Posterior cingulate gyrus (tissue), 11 donors: ENCODE measurements around the gene PTPRN.
"Not testable (repeated sequence)": the region's sequence is repeated elsewhere in the genome, so short reads cannot be mapped to it uniquely, and the experiment has no call there.

Experiments
- DNase-seq, 10 donors: peaks; one replicate each; pipeline versions ENCODE4 v3.0.0 to v3.0.0-alpha.2; 2020 to 2021; ENCODE audit warnings: mixed read lengths in 3 of 10
- intact Hi-C: fragments of 100-400 bp; cut with DNase I; formaldehyde crosslinking; loops from one replicate; pipeline ENCODE4 v1.15.1; 2023

Gene PTPRN

GRCh38 chr2:219289537-219290361 is 19.5 kb downstream of the PTPRN start:
- intact Hi-C loops, result no loop called here
- DNase-seq, result peak; percentile 68 to 98 (median 86)

GRCh38 chr2:219289195-219289536 is 20.0 kb downstream of the PTPRN start:
- no peak for DNase-seq
- intact Hi-C loops, result no loop called here

DNA sequence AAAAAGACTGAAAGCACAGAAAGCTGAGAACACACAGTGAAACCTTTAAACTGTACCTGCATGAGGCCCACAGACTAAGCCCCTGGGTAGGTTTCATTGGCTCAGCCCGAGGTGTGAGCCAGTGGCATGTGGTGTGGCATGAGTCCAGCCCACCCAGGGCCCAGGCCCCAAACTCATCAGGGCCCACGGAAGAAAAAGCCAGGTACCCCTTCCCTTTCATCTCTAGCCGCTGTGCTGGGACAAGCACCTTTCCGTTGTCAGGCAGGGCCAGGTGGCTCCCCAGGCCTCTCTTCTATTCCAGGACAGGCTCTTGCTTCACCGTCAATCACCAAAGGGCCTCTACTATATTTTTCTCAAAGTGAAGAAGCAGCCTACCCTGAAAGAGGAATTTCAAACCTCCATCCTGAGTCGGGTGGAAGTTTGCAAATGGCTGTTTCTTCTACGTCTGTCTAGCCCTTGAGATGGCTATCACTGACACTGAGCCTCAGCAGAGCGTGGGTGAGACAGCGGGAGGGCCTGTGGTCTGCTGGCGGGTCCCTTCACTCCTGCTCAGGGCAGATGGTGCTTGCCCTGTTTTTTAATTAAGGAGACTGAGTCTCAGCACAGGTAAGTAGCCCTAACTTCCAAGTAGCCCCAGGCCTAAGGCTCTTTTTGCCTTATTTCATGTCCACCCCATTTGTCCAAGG is 21.5 kb downstream of the PTPRN start:
- peak in 1 of 10 donors; percentile 62 for DNase-seq
- intact Hi-C loops, result no loop called here

- DNase-seq, intact Hi-C loops: not testable (repeated sequence)
Observed at GRCh38 chr2:219287116-219287440, 22.1 kb downstream of the PTPRN start.

GRCh38 chr2:219286436-219287115 is 22.6 kb downstream of the PTPRN start:
- intact Hi-C loops, result no loop called here
- peak in 4 of 10 donors; percentile 51 to 94 (median 70) for DNase-seq

GRCh38 chr2:219285894-219286425 is 23.2 kb downstream of the PTPRN start:
- intact Hi-C loops, result no loop called here
- peak in 8 of 10 donors; percentile 55 to 96 (median 81) for DNase-seq

- peak in 1 of 10 donors; percentile 74 for DNase-seq
- intact Hi-C loops, result no loop called here
Observed at GRCh38 chr2:219285373-219285735, 23.8 kb downstream of the PTPRN start.

- intact Hi-C loops, result no loop called here
- peak in 1 of 10 donors; percentile 81 for DNase-seq
Observed at GRCh38 chr2:219284501-219285372, 24.5 kb downstream of the PTPRN start.

GRCh38 chr2:219282943-219283581 is 26.1 kb downstream of the PTPRN start:
- DNase-seq, result peak in 3 of 10 donors; percentile 70 to 92 (median 89)
- intact Hi-C loops, result no loop called here

GRCh38 chr2:219282375-219282774 is 26.8 kb downstream of the PTPRN start:
- DNase-seq, result peak in 3 of 10 donors; percentile 47 to 88 (median 60)
- intact Hi-C loops, result no loop called here

DNA sequence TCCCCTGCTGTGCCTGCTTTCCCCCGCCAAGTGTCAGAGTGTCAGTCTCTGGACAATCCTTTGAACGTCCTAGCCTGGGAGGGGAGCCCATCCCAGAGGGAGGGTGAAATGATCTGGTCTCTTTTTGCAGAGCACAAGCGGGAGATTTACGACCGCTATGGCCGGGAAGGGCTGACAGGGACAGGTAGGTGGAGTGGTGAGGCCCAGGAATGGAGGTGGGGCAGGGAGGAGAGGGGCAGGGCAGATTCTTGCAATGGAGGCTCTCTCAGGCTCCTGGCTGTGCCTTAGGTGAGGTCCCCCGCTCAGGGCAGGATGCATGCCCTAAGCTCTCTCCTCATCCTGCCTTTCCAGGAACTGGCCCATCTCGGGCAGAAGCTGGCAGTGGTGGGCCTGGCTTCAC is 27.6 kb downstream of the PTPRN start:
- peak in 2 of 10 donors; percentile 47 to 73 for DNase-seq
- intact Hi-C loops, result no loop called here

- intact Hi-C loops, result no loop called here
- DNase-seq, result no peak
Observed at GRCh38 chr2:219280651-219281050, 28.6 kb downstream of the PTPRN start.

GRCh38 chr2:219279916-219280516 is 29.2 kb downstream of the PTPRN start:
- DNase-seq, result peak in 1 of 10 donors; percentile 67
- intact Hi-C loops, result loop anchor here (2.0 to 5.0 kb wide), 2 partner anchors 103 to 107 kb away; partner anchors contain the start of genes CNPPD1 and DNPEP

DNA sequence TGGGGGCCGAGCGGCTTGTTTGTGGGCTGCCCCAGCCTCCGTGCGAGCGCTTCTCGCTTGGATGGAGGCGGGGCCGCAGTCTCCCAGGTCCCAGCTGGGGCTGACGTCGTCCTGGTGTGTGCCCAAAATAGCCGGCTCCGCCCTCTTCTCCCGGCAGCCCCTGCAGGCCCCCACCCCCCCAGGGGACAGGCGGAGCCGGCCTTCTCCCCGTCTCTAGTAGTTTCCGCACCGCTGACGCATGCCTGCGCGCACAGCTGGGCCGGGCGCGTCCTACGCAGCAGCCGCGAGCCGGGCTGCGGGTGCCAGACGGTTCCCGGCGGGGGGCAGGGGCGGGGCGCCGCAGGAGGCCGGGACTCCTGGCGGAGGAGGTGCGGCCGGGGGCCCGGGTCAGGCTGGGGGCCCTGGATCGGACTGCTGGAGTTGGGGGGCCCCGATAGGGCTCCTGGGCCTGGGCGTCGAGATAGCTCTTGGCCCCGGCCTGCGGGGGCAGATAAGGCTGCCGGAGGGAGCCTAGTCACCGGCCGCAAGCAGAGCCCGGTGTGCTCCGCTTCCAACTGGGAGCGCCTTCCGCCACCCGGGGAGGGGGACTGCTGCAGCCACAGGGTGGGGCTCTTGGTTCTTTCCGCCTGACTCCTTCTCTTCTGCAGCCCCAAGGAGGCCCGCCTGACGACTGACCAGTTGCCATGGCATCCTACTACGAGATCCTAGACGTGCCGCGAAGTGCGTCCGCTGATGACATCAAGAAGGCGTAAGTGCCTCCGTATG is 29.9 kb downstream of the PTPRN start, which contains the start of gene DNAJB2:
TSS of gene DNAJB2 (plus strand) at position 216 of the 765 bp plus-strand sequence. CDS start at position 684, 468 bp downstream.
- intact Hi-C loops, result loop anchor here (2.0 to 5.0 kb wide), 2 partner anchors 103 to 108 kb away; partner anchors contain the start of genes CNPPD1 and DNPEP

GRCh38 chr2:219278655-219279150 is 30.5 kb downstream of the PTPRN start:
- no peak for DNase-seq
- intact Hi-C loops, result loop anchor here (2.0 to 5.0 kb wide), 2 partner anchors 102 to 109 kb away; partner anchors contain the start of genes CNPPD1 and DNPEP

More for the DNA sequence above, 29.9 kb downstream of the PTPRN start, which contains the start of gene DNAJB2:
- peak; percentile 98 to 100 (median 99) for DNase-seq

DNA sequence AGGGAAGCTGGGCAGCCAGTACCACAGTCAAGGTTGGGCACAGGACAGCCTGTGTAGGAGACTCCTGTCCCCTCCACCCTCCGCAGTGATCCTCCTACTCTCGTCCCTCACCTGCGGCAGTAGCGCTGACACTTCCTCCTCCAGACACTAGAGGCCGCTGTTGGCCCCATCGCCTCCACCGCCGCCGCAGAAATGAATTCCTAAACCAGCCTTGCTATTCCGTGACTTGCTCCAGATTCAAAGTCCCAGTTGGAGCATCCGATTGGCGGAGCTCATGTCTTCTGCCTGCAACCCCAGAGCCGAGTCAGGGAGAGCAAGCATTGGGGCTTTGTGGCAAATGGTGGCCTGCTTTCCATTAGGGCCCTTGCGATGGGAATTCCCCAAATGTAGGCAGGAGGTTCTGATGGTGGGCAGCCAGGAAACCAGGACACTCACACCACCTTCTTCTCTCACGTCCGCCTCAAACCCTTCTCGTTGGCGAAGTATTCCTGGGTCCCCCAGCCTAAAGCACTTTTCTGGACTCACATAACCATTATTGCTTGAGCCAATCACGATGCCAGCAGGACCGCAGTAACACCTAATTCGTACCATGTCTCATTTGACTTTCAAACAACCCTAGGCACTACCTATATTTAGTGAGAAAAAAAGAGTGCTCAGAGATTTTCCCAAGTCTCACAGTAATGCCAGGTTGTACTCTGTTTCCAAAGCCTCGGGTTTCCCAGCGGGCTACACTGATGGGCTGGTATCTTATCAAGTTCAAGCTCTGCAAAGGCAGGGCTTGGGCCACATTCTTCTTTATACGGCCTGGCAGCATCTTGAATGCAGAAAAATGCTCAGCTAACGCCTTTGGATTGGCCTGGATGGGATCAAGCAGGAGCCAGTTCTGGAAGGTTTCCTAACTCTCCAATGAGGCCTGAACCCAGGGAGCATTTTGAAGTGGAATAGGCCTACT is 31.2 kb downstream of the PTPRN start:
- DNase-seq, result peak; percentile 79 to 98 (median 88)
- intact Hi-C loops, result loop anchor here (1.0 to 5.0 kb wide), 3 partner anchors 20 to 109 kb away; partner anchors contain the start of genes CNPPD1 and DNPEP
